GM12892 (cell line): ENCODE measurements around the gene MEIOC.

Source experiments
- POLR2A ChIP-seq: IDR thresholded peaks from 2 replicates; pipeline ENCODE4 v1.6.1; 2011; ENCODE audit warnings: low read depth, low read length, control low read depth
- POLR2AphosphoS5 ChIP-seq: IDR thresholded peaks from 2 replicates; pipeline ENCODE4 v1.6.1; 2011; ENCODE audit warnings: low read depth, low read length, control low read depth
- TAF1 ChIP-seq: IDR thresholded peaks from 2 replicates; pipeline ENCODE4 v1.6.1; 2011; ENCODE audit warnings: low read depth, mild to moderate bottlenecking, control low read depth, low read length, borderline replicate concordance

GRCh38 chr17:44642834-44643233 is 13.4 kb upstream of the MEIOC start:
- TF ChIP-seq TAF1 (no peak), POLR2A (no peak), POLR2AphosphoS5 (no peak)
